ENCODE measurements around the gene PDSS2.
"Not testable (repeated sequence)": the region's sequence is repeated elsewhere in the genome, so short reads cannot be mapped to it uniquely, and the experiment has no call there.

PDSS2 gene, protein sequence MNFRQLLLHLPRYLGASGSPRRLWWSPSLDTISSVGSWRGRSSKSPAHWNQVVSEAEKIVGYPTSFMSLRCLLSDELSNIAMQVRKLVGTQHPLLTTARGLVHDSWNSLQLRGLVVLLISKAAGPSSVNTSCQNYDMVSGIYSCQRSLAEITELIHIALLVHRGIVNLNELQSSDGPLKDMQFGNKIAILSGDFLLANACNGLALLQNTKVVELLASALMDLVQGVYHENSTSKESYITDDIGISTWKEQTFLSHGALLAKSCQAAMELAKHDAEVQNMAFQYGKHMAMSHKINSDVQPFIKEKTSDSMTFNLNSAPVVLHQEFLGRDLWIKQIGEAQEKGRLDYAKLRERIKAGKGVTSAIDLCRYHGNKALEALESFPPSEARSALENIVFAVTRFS

DNA sequence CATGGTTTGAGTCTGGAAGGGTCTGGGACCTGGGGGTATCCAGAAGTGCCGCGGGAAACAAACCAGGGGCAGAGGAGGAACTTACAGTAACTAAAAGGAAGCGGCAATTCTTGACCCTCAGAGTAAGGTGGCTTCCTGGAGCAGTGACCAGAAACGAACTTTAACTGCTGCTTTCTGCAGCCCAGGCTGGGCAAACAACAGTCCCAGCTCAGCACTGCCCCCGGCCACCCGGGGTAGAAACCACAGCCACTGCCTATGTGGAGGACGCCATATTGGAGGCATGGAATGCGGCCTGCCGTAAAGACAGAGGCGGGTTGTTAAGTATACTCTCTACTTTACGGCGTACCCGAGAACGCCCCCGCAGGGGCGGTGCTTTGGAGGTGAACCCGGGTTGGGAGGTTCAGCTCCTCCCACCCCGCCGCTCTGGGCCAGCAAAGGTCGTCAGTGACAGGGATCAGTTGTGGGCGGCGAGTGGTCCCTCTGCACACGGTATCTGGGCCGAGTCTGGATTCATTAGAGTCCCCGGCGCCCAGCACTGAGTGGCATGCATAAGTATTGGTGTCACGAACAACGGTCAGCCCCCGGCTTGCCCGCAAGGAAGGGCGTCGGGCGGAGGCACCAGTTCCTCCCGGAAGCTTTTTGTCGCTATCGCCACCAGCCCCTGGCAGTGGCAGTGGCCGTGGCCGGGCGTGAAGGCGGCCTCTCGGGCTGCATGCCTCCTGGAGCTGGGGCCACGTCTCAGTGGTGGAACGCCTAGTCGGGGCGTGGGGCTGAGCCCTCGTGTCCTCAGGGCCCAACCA lies at the start of gene PDSS2:
TSS of gene PDSS2 (minus strand) at position 282 of the 800 bp plus-strand sequence. CDS start at position 3, 279 bp downstream.
- peak; percentile 97 for DNase-seq

DNA sequence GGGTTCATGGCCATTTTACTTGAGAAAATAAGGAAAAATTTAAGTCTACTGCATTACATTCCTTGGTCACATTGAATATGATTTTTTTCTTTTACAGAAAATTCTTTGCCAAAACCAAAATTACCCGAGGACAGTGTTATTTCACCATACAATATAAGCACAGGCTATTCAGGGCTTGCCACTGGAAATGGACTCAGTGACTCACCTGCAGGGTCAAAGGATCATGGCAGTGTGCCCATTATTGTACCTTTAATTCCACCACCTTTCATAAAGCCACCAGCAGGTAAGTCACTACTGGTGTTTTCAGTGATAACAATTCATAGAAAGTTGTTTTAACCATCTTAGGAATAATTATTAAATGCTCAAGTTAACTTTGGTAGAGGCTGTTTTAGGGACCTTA lies 46.8 kb upstream of the PDSS2 start:
- DNase-seq = no peak

DNA sequence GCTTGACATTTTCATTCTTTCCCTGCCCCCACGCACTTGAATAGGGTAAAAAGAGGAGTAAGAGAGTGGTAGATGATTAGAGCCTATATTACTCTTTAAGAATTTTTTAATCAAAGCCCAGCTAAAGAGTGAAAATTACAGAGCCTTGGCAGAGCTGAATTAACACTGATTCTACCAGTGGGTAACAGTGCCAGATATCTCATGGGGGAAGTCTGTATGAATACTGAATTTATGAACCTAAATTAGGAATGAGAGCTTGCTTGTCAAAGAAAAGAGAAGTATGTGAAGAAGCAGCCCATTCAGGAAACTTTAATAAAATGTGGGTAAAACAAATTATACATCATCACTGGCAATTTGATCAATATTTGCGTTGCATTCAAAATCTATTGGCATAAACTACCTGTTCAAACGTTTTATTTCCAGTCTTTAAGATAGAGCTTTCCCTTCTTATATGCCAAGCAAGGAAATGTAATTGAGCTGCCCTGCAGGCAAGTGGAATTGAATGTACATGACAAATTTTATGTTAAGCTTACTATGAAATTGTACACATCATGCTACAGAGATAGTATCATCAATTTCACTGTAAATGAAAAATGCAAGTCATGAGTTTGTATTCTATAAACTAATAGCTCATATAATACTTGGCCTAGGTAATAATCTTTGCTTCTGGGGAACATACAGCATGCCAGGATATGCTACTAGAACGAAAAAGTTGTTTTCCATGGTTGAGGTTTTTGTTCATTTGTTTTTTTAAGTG lies 45.1 kb upstream of the PDSS2 start:
- DNase-seq = no peak

DNA sequence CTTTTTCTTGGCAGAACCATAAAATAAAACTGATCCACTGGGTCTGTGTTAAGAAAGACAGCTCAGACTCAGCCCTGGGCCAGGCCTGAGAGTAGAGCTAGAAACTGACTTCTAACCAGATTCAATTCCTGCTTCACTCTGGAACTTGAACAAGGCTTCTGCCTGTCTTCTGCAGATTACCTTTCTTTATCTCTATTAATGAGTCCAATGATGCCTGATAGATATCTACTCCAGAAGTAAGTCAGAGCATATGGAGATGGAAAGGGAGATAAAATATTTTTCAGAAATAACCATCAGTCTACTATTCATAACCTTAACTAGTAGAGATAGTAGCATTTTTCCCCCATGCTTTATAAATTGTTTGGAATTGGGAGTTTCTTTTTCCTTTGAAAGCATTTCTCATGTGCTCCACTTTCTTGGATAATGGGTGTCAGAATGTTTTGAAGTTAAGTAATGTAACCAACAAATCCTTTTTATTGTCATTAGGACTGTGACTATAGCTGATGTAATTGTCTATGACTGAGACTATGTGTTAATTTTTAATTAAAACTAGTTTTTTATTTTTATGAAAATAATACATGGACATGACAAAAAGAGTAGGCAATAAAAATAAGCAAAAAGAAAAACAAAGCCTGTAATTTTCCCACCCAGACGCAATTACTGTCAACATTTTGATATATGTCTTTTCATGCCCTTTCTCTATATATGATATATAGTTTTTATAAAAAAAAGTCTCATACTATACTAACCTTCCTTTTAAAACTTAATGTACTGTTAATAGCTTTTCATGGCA lies 37.7 kb upstream of the PDSS2 start:
- no peak for DNase-seq

DNA sequence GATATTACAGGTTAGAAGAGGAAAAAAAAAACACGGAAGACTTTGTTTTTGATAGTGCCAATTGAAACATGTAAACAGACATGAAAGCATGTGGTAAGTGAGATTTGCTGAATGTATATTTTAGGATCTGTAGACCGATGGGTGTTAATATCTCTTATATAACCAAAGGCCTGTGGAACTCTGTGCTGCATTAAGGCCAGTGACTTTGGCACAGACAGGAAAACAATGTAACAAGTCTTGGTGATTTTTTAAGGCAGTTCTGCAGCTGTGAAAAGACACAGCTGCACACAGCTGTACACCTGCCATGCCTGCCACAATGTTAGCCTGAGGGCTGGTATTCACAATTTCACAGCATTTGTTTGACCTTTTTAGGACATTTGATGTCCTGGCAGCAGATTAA lies 36.6 kb upstream of the PDSS2 start:
- DNase-seq = no peak

DNA sequence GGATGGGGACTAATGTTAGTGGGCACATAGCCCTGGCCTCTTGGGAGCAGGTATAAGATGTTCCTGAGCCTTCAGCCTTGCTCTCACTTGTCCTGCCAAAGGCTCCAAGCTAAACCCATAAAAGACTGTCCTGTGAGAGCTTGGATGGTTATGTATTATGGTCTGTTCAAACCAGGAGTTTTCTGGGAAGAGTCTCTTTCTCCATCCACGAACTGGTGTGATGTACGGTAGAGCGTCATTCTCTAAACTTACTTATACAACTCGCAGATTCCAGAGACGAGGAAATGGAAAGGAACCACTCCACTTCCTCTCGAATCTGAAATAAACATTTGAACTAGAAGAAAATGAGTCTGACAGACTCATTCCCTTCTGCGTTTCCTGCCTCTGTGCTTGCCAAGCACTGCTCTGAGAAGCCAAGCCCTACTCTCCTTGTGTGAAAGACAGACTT lies 35.9 kb upstream of the PDSS2 start:
- no peak for DNase-seq

DNA sequence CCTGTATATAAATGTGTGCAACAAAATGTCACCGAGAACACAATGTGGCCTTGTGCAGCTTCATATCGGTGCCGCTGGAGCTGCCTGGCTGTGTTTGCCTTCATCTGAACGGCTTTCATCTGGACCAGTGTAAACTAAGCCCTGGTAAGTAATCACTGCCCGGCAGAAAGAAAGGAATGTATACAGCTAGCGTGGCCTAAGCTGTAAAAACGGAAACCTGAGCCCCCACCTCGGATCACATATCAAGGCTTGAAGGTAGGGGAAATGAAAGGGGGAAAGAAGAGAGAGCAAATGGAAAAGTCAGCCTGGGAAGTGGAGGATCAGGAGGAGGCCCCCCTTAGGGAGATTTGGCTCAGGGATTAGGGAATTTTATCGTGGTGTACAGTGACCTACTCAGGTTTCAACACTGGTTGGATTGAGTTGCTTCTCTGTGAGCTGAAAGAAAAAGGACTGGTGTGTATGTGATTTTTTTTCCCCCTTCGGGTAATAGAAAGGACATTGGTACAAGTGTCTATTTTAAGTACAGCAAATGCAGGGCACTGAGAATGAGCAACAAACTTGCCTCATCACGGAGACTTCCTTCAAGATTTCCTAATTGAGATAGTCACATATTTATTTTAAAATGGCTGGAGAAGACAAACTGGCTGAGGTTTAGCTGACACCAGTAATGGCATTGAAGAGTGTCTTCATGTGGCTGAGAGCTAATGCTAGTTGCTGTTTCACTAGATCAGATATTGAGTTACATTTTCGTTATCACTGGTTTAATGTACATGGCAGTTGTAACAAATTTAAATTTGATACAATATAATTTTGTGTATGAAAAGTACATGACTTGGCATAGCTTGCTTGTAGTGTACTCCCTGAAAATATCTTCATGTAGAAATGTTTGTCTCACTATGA lies 34.0 kb upstream of the PDSS2 start:
- no peak for DNase-seq

DNA sequence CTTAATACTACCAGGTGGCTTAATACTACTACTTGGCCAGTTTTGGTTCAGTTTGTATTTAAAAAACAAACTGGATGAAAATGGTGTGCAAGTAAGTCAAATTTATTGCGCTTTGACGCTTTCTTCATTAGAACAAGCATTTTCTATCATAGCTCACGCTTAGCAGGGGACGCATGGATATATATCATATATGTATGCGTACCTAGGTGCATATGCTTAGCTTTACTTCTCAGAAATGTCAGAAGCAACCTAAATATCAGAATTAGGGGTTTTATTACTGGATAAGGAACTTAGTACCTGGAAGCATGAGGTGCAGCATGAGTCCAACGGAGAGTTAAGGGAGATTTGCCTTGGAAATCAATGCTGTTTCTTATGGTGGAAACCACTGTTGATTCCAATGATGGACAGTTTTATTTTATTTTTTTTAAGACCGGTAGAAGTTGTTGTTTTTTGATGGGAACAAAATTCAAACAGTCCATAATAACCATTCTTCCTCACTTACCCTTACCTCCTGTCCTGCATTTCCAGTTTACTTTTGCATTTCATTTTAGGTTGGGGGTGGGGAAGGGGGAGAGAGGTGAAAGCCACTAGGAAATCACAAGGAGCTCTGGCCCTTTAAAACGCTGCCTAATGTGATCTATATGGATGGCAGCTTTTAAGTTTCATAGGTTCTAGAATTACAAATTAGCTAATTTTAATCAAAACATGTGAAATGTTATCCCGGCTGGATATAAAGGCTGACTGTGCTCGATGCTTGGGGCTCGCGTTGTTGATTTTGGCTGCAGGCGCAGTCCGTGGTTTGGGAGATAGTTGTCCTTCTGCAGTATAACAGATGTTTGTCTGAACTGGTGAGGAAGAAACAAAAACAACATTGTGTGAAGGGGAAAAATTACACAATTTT lies 32.6 kb upstream of the PDSS2 start:
- no peak for DNase-seq

DNA sequence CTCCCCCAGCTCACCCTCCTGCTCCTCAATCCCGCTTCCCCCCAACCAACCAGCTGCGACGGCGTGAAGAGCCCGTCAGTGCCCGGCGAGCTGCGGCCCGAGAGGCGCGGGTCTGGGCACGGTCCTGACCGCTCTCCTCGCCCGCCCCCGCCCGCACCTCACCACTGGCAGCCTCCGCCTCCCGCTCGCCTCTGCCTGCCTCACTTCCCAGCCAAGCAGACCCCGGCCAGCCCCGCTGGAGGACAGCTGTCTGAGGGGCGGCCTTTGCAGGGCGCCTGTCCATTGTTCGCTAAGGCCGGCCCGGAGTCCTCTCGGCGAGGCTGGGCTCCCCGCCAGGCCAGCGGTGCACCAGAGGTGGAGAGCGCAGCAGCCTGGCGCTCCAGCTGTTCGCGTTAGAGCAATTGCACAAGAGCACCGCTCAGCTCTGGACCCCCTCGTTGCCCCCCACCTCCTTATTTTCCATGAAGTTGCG lies 31.8 kb upstream of the PDSS2 start:
- peak; percentile 3 for DNase-seq

DNA sequence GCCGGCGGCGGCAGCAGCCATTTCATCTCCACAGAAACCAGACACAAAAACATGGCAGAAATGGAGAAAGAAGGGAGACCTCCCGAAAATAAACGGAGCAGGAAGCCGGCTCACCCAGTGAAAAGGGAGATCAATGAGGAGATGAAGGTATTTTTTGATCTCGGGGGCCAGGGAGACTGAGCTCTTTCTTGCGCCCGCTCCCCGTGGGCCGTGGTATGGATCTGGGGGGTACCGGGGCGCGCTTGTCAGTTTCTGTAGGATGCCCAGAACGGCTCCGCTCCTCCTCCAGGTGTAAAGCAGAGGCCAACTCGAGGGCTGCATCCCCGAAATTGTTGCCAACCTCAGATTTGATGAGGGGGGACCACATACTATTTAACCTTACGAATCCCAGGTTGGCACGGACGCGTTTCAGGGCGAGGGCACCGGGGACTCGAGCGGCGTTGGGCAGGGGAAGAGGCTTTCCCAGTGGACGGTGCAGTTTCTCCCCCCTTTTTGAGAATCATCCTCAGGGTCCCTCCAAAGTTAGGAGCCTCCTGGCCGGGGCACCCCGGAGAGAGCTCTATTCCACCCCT lies 31.3 kb upstream of the PDSS2 start:
- peak; percentile 1 for DNase-seq

DNA sequence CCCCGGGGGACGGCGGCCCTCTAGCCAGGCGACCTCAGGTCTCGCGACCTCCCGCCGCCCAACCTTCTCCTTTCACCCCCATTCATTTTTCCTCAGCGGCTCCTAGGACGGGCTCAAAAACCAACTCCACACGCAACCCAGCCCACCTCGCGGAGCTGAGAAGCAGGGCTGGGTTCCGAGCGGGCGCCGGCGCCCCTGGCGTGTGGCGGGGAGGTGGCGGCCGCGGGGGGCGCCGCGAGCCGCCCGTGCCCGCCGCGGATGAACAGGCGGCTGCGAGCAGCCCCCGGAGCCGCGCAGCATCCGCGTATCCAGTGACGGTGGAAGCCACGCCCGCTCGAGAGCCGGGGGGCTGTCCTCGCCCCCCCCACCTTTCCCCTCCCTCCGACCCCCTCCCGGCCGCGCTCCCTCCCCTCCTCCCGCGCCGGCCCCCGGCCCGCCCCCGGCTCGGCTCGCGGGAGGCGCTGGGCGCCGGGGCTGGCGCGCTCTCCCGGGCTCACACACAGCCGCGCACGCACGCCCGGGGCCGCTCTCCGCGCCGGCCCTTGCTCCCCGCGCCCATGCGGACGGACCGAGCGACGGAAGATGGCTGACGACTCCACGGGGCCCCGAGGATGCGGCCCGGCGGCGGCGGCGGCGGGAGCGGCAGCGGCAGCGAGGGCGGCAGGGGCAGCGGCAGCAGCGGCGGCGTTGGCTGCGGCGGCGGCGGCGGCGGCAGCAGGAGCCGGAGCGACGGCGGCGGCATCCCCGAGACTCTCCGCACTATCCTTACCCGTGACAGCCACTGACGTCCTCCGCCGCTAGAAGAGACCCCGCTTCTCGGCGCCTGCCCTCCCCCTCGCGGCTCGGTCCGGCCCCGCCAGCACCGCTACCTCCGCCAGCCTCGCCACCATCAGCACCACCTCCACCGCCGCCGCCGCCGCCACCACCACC lies 30.5 kb upstream of the PDSS2 start, which contains the start of gene SOBP:
TSS of gene SOBP (plus strand) at position 482 of the 930 bp plus-strand sequence. CDS start 500 bp downstream, outside the sequence.
- DNase-seq = peak; percentile 32

DNA sequence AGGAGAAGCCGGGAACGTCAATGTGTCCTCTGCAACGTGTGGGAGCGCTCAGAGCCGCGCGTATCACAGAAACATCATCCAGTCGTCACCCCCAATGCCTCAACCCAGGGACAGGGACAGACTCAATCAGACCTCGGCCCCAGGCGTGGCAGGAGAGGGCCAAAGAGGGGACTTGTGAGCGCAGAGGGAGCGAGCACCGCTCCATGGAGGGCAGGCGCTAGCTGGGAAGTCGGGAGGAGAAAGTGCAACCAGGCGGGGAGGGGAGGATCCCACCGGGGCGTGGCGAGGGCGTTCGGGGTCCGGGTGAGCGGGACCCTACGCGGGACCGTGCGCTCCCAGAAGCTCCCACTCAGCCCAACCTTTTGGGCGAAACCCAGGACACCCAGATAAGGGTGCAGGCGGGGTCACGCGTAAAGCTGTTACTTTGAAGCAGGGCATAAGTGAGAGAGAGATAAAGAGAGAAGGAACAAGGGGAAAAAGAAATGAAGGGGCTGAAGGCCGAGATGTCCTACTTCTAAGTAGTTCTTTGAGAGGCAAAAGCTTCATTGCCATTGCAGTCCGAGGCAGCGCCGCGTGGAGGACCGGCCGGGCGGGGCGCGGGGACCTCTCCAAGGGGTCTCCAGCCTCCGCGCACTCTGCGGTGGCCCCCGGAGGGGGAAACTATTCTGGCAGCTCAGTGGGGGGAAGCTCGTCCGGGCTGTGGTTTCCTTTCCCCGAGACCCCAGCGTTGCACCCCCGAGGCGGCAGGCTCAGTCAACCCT lies 29.7 kb upstream of the PDSS2 start:
- no peak for DNase-seq

DNA sequence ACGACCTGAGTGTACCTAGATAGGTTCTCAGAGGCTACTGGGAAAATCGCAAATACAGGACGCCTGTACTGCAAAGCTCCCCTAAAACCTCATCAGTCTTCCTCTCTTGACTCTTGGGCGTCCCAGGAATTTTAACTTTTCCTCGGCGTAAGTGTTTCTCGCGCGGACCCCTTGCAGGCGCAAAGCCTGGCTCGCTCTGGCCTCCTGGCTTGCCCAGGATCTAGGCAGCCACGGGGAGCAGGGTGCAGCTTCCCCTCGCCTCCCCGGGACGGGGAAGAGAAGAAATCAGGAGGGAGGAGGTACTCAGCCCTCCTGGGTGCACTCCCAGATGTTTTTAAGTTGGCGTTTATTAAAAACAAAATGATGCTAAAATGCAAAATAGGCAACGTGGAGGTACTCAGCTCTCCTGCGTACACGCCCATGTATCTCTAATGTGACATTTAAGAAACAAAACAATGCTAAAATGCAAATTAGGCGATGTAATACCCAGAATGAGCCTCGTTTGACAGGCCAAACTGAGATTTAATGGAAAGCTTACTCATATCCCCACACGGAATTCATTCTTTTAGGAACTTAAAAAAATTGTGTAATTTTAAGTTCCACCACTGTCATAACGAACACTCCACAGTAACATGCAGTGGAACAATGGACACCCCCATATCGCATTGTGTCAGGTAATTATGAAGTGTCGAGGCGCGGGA lies 29.0 kb upstream of the PDSS2 start:
- no peak for DNase-seq

DNA sequence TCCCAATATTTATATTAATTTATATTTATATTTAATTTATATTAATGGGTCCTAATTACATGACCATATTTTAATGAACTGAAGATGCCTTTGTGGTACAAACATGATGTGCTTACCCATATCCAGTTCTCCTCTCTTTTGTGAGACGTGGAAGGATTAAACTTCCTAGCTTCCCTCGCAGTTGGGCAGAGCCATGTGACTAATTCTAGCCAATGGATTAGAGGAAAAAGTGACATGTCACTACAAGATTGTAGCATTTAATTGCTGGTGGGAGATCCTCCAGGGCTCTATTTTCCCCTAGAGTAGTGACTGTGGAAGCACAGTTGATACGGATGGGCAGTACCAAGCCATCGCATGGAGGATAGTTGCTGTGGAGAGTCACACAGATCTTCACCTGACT lies 25.8 kb upstream of the PDSS2 start:
- DNase-seq = no peak

DNA sequence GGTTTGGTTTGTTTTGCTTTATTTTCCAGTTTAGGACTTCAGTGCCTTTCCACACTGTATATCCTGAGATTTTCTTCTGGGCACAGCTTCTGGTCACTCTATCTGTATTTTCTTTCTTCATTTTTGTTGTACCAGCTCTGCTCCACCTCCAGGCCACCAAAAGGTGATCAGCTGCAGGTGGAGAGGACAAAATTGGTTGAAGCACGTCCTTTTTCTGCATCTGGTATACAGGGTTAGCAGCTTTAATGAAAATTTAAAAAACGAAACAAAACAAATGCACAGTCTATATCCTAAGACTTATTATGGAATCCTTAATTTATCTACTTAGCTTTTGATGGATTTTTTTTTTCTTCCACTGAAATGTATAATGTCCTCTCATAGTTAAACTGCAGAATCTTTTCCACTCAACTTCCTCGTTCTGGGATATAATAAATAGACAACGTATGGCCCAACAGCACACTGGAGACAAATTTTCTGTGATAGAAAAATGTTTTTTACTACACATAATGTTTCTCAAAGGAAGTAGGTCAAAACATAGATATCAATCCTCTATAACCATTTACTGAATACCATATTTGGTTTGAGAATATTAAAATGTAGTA lies 19.8 kb upstream of the PDSS2 start:
- DNase-seq = no peak

DNA sequence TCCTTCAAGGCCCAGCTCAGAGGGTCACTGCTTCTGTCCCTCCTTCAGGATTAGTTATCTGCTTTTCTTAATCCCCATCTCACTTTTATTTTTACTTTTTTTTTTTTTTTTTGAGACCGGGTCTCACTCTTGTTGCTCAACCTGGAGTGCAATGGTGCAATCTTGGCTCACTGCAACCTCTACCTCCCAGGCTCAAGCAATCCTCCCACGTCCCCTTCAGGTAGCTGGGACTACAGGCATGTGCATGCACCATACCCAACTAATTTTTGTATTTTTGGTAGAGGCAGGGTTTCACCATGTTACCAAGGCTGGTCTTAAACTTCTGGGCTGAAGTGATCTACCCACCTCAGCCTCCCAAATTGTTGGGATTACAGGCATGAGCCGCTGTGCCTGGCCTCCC lies 16.5 kb upstream of the PDSS2 start:
- DNase-seq = not testable (repeated sequence)

DNA sequence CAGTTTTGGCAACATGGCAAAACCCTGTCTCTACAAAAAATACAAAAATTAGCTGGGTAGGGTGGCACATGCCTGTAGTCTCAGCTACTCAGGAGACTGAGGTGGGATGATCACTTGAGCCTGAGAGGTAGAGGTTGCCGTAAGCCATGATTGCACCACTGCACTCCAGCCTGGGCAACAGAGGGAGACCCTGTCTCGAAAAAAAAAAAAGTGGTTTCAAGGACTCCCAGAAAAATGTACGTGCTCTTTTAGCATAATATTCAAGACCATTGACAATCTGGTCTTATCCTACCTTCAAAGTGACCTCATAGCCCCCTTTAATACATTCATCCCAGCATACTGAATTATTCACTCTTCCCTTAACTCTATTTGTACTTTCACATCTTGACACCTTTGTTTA lies 16.0 kb upstream of the PDSS2 start:
- DNase-seq = not testable (repeated sequence)

Measured in activated CD4-positive, alpha-beta T cell treated with anti-CD3 and anti-CD28 coated beads, Interleukin-2, amount 50 U/mL, for 1 hour (primary cell).